Measurements from ENCODE around the gene CHTOP. TPM values are rescaled to one million over a fixed set of nuclear protein-coding genes. Genes with fewer than 3 reads are reported as not detected.
"Not testable (repeated sequence)": the region's sequence is repeated elsewhere in the genome, so short reads cannot be mapped to it uniquely, and the experiment has no call there.

CHTOP gene
- total RNA-seq, 2 experiments from 2014 or later: 97.1 to 102 TPM

DNA sequence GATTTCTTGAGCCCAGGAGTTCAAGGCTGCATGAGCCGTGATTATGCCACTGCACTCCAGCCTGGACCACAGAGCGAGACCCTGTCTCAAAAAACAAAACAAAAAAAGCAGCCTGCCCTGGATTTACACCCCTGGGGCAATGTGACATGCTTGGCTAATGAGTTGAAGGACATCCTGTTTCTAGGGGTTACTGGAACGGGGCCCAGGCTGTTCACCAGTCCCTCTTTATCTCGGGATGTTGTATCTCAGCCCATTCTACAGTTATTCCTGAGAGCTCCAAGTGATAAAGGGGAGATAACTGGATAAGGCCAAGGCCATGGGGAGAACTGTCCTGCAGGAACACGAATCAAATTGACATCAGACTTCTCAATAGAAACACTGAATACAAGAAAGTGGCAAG lies 46.6 kb upstream of the CHTOP start:
- Histone ChIP-seq H3K9me3 (ENCODE audit: control insufficient read depth in 1 of 2, insufficient read depth in 1 of 2, low read length in 2 of 2) (no peaks in the 10 kb centered on the region), H3K4me3 (ENCODE audit: low read length) (no peak overlapping the region), H3K27me3 (ENCODE audit: control insufficient read depth in 1 of 2, insufficient read depth in 2 of 2, low read length in 2 of 2) (no peaks in the 10 kb centered on the region), H3K4me1 (ENCODE audit: insufficient read depth, low read length) (no peaks in the 10 kb centered on the region), H3K36me3 (ENCODE audit: insufficient read depth, low read length) (no peaks in the 10 kb centered on the region), H3K27ac (ENCODE audit: low read depth in 1 of 2, low read length in 2 of 2) (no peak overlapping the region)
- Mint-ChIP-seq H3K27me3 (no peaks in the 10 kb centered on the region), H3K9me3 (no peaks in the 10 kb centered on the region), H3K4me3 (no peak overlapping the region), H3K27ac (no peak overlapping the region), H3K4me1 (ENCODE audit: low read depth) (no peaks in the 10 kb centered on the region), H3K36me3 (ENCODE audit: low read depth) (no peaks in the 10 kb centered on the region)
- DNase-seq (no peak), ATAC-seq (ENCODE audit: poor library complexity) (no peak)
- intact Hi-C loops (cut with DNase I, micrococcal nuclease): no loop called here
- ChIA-PET CTCF (no interaction called here), POLR2A (no interaction called here)
- TF ChIP-seq, protein P1, sequence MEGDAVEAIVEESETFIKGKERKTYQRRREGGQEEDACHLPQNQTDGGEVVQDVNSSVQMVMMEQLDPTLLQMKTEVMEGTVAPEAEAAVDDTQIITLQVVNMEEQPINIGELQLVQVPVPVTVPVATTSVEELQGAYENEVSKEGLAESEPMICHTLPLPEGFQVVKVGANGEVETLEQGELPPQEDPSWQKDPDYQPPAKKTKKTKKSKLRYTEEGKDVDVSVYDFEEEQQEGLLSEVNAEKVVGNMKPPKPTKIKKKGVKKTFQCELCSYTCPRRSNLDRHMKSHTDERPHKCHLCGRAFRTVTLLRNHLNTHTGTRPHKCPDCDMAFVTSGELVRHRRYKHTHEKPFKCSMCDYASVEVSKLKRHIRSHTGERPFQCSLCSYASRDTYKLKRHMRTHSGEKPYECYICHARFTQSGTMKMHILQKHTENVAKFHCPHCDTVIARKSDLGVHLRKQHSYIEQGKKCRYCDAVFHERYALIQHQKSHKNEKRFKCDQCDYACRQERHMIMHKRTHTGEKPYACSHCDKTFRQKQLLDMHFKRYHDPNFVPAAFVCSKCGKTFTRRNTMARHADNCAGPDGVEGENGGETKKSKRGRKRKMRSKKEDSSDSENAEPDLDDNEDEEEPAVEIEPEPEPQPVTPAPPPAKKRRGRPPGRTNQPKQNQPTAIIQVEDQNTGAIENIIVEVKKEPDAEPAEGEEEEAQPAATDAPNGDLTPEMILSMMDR (IDR thresholded peaks at IDR 0.05): no peak

DNA sequence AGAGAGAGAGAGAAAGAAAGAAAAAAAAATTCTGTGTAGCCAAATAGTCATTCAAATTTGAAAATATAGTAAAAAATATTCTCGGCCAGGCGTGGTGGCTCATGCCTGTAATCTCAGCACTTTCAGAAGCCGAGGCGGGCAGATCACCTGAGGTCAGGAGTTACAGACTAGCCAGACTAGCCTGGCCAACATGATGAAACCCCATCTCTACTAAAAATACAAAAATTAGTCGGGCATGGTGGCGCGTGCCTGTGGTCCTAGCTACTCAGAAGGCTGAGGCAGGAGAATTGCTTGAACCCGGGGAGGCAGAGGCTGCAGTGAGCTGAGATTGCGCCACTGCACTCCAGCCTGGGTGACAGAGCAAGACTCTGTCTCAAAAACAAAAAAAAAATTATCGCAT lies 45.8 kb upstream of the CHTOP start:
- H3K9me3 ChIP-seq (ENCODE audit: control insufficient read depth in 1 of 2, insufficient read depth in 1 of 2, low read length in 2 of 2); H3K27ac Mint-ChIP-seq; H3K4me1 ChIP-seq (ENCODE audit: insufficient read depth, low read length); ATAC-seq (ENCODE audit: poor library complexity); H3K9me3 Mint-ChIP-seq; DNase-seq; CTCF ChIA-PET; H3K27me3 ChIP-seq (ENCODE audit: control insufficient read depth in 1 of 2, insufficient read depth in 2 of 2, low read length in 2 of 2); H3K27ac ChIP-seq (ENCODE audit: low read depth in 1 of 2, low read length in 2 of 2); H3K36me3 Mint-ChIP-seq (ENCODE audit: low read depth); intact Hi-C loops (cut with DNase I, micrococcal nuclease); H3K27me3 Mint-ChIP-seq; POLR2A ChIA-PET; H3K4me3 Mint-ChIP-seq; H3K36me3 ChIP-seq (ENCODE audit: insufficient read depth, low read length); H3K4me1 Mint-ChIP-seq (ENCODE audit: low read depth); H3K4me3 ChIP-seq (ENCODE audit: low read length): not testable (repeated sequence)

DNA sequence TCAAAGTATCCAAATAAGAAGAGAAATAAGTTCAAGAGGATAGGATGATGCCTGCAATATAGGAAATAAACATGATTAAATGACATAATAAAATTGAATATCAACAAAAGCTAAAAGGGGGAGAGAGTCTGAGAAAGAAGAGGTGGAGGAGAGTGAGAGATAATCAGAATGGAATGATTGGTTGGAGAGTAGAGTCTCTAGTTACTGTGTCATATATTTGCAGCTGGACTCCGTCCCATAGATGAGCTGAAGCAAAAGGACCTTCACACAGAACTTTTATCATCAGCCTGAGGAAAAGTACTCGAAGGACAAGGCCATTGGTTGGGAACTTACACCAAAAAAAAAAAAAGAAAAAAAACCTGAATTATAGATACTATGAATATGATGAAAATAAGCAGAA lies 45.4 kb upstream of the CHTOP start:
- no peak for DNase-seq
- Histone ChIP-seq H3K27me3 (ENCODE audit: control insufficient read depth in 1 of 2, insufficient read depth in 2 of 2, low read length in 2 of 2) (no peaks in the 10 kb centered on the region), H3K27ac (ENCODE audit: low read depth in 1 of 2, low read length in 2 of 2) (no peak overlapping the region), H3K4me1 (ENCODE audit: insufficient read depth, low read length) (no peaks in the 10 kb centered on the region), H3K36me3 (ENCODE audit: insufficient read depth, low read length) (no peaks in the 10 kb centered on the region), H3K9me3 (ENCODE audit: control insufficient read depth in 1 of 2, insufficient read depth in 1 of 2, low read length in 2 of 2) (no peaks in the 10 kb centered on the region), H3K4me3 (ENCODE audit: low read length) (no peak overlapping the region)
- Mint-ChIP-seq H3K4me3 (no peak overlapping the region), H3K27me3 (no peaks in the 10 kb centered on the region), H3K9me3 (no peaks in the 10 kb centered on the region), H3K4me1 (ENCODE audit: low read depth) (no peaks in the 10 kb centered on the region), H3K27ac (no peak overlapping the region), H3K36me3 (ENCODE audit: low read depth) (no peaks in the 10 kb centered on the region)
- ATAC-seq (ENCODE audit: poor library complexity): no peak
- intact Hi-C loops (cut with DNase I, micrococcal nuclease): no loop called here
- TF ChIP-seq, protein P1 (IDR thresholded peaks at IDR 0.05): no peak
- ChIA-PET POLR2A (interaction anchor here (0.5 kb wide), 1 partner anchor 404 kb away, joined by 3 read pairs; no protein-coding TSS in a partner anchor), CTCF (no interaction called here)

DNA sequence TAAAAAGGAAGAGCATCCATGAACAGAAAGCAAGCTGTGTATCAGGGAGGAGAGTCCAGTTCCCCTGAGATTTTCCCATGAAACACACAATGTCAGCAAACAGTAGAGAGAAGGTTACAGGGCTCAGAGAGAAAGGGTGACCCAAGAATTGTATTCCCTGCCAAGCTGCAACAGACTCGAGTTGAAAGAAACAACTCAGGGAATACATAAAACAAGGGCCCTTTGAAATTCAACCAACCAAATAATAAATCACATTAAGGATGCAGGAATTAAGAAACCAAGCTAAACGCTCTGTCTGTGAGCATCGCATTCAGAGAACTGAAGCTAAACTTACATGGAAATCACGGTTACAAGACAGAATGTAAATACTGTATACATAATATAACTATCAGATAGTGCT lies 41.1 kb upstream of the CHTOP start:
- Histone ChIP-seq H3K4me1 (ENCODE audit: insufficient read depth, low read length) (peaks cover 6% of the 10 kb centered on the region), H3K27me3 (ENCODE audit: control insufficient read depth in 1 of 2, insufficient read depth in 2 of 2, low read length in 2 of 2) (no peaks in the 10 kb centered on the region), H3K4me3 (ENCODE audit: low read length) (no peak overlapping the region), H3K36me3 (ENCODE audit: insufficient read depth, low read length) (no peaks in the 10 kb centered on the region), H3K9me3 (ENCODE audit: control insufficient read depth in 1 of 2, insufficient read depth in 1 of 2, low read length in 2 of 2) (no peaks in the 10 kb centered on the region), H3K27ac (ENCODE audit: low read depth in 1 of 2, low read length in 2 of 2) (no peak overlapping the region)
- ATAC-seq (ENCODE audit: poor library complexity): no peak
- Mint-ChIP-seq H3K4me1 (ENCODE audit: low read depth) (no peaks in the 10 kb centered on the region), H3K27ac (no peak overlapping the region), H3K36me3 (ENCODE audit: low read depth) (no peaks in the 10 kb centered on the region), H3K27me3 (no peaks in the 10 kb centered on the region), H3K4me3 (no peak overlapping the region), H3K9me3 (no peaks in the 10 kb centered on the region)
- intact Hi-C loops (cut with DNase I, micrococcal nuclease): no loop called here
- POLR2A ChIA-PET: no interaction called here
- DNase-seq: no peak
- TF ChIP-seq, protein P1 (IDR thresholded peaks at IDR 0.05): no peak
- CTCF ChIA-PET: no interaction called here

All from CD4-positive, alpha-beta T cell (primary cell).